Panc1 (cell line): Measurements from ENCODE around the gene PPP1R15B. TPM values are rescaled to one million over a fixed set of nuclear protein-coding genes. Genes with fewer than 3 reads are reported as not detected.

Experiments used
- ATAC-seq: fragments of 200-7000 bp; cut with Tn5 transposase; 2 replicates; pipeline ENCODE4 v1.9.1; 2020; ENCODE audit warnings: mild to moderate bottlenecking, moderate library complexity
- BruUV-seq: library from RNA; stranded (reverse); fragments of 400-500 nt; replicated peaks from 2 replicates; lab custom pipeline; 2021; lab: Mats Ljungman, UMichigan
- CTCF ChIA-PET: fragments of 300-600 bp; sonication (Branson Sonifier 250); formaldehyde crosslinking; loops from one replicate; lab custom pipeline; 2022; ENCODE audit warnings: antibody characterized with exemption; lab: Charles Lee
- POLR2A ChIA-PET: fragments of 300-600 bp; sonication (Branson Sonifier 250); formaldehyde crosslinking; loops from one replicate; lab custom pipeline; 2022; ENCODE audit warnings: antibody characterized with exemption; lab: Charles Lee
- DNase-seq: peaks from one replicate; pipeline ENCODE4 v3.0.0-alpha.2; 2010; ENCODE audit warnings: low read depth, low spot score
- H3K27ac ChIP-seq: 2 replicates; pipeline ENCODE4 v1.5.1; 2011; ENCODE audit warnings: mild to moderate bottlenecking, low read length, inconsistent platforms
- H3K27me3 ChIP-seq: fragments of 200-500 bp; sonication (Bioruptor generic); 2 replicates; pipeline ENCODE4 v1.6.0; 2014; ENCODE audit warnings: low read length, inconsistent platforms; ENCODE audit not compliant: control insufficient read depth, insufficient read depth
- H3K36me3 ChIP-seq: fragments of 200-500 bp; sonication (Bioruptor generic); 2 replicates; pipeline ENCODE4 v1.5.1; 2014; ENCODE audit warnings: inconsistent platforms, mild to moderate bottlenecking, low read length, moderate library complexity; ENCODE audit not compliant: control insufficient read depth, insufficient read depth
- H3K4me1 ChIP-seq: 2 replicates; pipeline ENCODE4 v1.5.1; 2011; ENCODE audit warnings: inconsistent platforms, mild to moderate bottlenecking, low read length, moderate library complexity; ENCODE audit not compliant: control insufficient read depth, insufficient read depth
- H3K4me3 ChIP-seq, 2 experiments: 2 replicates each; pipeline ENCODE4 v1.5.1; 2011 to 2012; ENCODE audit warnings: low read depth in 2 of 2, low read length in 2 of 2, mild to moderate bottlenecking in 2 of 2, inconsistent platforms in 1 of 2, moderate library complexity in 1 of 2
- H3K9me3 ChIP-seq: fragments of 200-500 bp; sonication (Bioruptor generic); 2 replicates; pipeline ENCODE4 v1.5.1; 2014; ENCODE audit warnings: low read depth, mild to moderate bottlenecking, inconsistent platforms, low read length, moderate library complexity; ENCODE audit not compliant: control insufficient read depth, insufficient read depth
- POLR2AphosphoS5 ChIP-seq: IDR thresholded peaks from 2 replicates; pipeline ENCODE4 v1.6.1; 2012; ENCODE audit warnings: mild to moderate bottlenecking, low read depth, low read length, moderate library complexity
- SIN3A ChIP-seq: IDR thresholded peaks from 2 replicates; pipeline ENCODE4 v1.6.1; 2012; ENCODE audit warnings: low read depth, mild to moderate bottlenecking, low read length, moderate library complexity, borderline replicate concordance; ENCODE audit not compliant: insufficient read depth
- TCF7L2 ChIP-seq: IDR thresholded peaks from 2 replicates; pipeline ENCODE4 v1.6.1; 2011; ENCODE audit warnings: mild to moderate bottlenecking, low read depth, low read length, inconsistent platforms
- in situ Hi-C: cut with HindIII; loops from 2 replicates; pipeline ENCODE4 v1.10.0; 2016; ENCODE audit warnings: low sequenced_read_pairs, low pct_unique_long_range_greater_than_20kb
- intact Hi-C: fragments of 100-400 bp; cut with micrococcal nuclease; formaldehyde crosslinking; loops from one replicate; pipeline ENCODE4 v1.10.0; 2022; ENCODE audit not compliant: unreplicated experiment
- total RNA-seq: library from RNA; stranded (reverse); gene quantifications from one replicate; pipeline ENCODE4 v1.2.1, GENCODE V29; 2021; ENCODE audit not compliant: unreplicated experiment
- TF ChIP-seq, protein P1 (sequence below): fragments of 450-650 bp; IDR thresholded peaks from 2 replicates; pipeline ENCODE4 v1.5.1; 2017; ENCODE audit warnings: mild to moderate bottlenecking
- TF ChIP-seq, protein P2 (sequence below), 2 experiments: IDR thresholded peaks; 2 replicates each; pipeline ENCODE4 v1.6.1; 2011 to 2012; ENCODE audit warnings: low read depth in 2 of 2, control low read depth in 1 of 2, low read length in 1 of 2, mild to moderate bottlenecking in 1 of 2, moderate library complexity in 1 of 2; ENCODE audit not compliant: insufficient read depth in 1 of 2

PPP1R15B gene
- total RNA-seq, 1 experiment from 2014 or later: 51.1 TPM

DNA sequence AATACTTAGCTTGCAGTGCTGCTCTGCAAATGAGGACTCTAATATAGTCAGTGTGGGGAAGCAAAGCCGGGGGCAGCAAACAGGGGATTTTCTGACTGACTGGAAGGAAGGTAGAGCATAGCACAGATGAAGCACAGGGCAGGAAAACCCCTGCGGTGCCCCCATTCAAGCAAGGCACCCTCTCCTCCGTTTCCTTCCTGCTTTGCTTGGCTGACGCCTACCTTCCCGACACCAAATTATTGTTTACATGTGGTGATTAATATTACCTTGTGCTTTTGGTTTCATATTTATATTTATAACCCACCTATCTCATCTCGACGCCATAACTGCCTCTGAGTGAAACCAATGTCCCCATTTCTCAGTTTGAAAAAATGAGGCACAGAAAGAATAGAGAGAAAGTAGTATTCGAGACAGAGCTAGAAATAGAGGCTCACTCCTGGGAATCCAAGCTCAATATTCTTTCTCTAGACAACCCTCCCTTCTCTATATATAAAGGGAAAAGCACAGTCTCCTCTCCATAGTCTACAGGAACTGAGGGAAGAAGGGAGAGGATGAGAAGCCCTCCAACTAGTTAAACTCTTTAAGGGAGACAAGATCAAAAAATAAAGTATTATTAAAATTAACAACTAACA, 41.6 kb upstream of the PPP1R15B start:
- BruUV-seq: TSS peak; percentile 83

DNA sequence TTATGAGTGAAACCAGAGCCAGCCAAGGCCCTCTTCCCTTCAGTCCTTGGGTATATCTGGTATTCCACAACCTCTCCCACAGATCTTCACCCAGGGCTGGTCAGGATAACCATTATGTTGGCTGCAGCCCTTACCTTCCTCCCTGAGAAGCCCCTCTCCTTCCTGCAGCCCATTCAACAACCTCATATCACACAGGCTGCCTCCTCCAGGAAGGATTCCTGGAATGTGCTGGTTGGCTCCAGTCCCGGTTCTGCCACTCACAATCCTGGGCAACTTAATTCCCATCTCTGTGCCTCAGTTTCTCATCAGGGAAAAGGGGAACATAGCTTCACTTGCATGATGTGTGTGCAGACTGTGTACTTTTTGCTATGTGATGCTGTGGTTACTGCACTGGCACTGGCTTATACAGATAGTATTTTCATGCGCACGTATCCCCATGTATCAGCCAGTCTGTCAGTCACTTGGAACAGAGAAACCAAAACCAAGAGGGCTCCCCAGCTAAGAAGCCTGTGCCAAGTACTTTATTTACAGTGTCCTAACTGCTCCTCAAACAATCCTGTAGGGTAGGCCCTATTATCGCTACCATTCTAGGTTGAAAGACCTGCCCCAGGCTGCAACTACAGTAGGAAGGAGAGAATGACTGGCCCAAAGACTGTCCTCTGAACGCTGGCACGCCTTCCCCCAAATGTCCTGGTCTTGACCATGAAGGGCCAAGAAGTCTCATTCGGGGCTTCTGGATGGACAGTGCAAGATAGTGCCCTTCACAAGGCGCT, 39.9 kb upstream of the PPP1R15B start:
- no peak for ATAC-seq
- Histone ChIP-seq H3K4me3 (no peak overlapping the region), H3K9me3 (no peaks in the 10 kb centered on the region), H3K27me3 (no peaks in the 10 kb centered on the region), H3K4me1 (peaks cover 3% of the 10 kb centered on the region; the same call in 1 of the 2 replicates), H3K27ac (no peak overlapping the region), H3K36me3 (no peaks in the 10 kb centered on the region)
- BruUV-seq: no TSS peak
- intact Hi-C loops: no loop called here
- TF ChIP-seq SIN3A (no peak), TCF7L2 (no peak), POLR2AphosphoS5 (no peak)
- TF ChIP-seq, protein P1, sequence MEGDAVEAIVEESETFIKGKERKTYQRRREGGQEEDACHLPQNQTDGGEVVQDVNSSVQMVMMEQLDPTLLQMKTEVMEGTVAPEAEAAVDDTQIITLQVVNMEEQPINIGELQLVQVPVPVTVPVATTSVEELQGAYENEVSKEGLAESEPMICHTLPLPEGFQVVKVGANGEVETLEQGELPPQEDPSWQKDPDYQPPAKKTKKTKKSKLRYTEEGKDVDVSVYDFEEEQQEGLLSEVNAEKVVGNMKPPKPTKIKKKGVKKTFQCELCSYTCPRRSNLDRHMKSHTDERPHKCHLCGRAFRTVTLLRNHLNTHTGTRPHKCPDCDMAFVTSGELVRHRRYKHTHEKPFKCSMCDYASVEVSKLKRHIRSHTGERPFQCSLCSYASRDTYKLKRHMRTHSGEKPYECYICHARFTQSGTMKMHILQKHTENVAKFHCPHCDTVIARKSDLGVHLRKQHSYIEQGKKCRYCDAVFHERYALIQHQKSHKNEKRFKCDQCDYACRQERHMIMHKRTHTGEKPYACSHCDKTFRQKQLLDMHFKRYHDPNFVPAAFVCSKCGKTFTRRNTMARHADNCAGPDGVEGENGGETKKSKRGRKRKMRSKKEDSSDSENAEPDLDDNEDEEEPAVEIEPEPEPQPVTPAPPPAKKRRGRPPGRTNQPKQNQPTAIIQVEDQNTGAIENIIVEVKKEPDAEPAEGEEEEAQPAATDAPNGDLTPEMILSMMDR: no peak
- TF ChIP-seq, protein P2, sequence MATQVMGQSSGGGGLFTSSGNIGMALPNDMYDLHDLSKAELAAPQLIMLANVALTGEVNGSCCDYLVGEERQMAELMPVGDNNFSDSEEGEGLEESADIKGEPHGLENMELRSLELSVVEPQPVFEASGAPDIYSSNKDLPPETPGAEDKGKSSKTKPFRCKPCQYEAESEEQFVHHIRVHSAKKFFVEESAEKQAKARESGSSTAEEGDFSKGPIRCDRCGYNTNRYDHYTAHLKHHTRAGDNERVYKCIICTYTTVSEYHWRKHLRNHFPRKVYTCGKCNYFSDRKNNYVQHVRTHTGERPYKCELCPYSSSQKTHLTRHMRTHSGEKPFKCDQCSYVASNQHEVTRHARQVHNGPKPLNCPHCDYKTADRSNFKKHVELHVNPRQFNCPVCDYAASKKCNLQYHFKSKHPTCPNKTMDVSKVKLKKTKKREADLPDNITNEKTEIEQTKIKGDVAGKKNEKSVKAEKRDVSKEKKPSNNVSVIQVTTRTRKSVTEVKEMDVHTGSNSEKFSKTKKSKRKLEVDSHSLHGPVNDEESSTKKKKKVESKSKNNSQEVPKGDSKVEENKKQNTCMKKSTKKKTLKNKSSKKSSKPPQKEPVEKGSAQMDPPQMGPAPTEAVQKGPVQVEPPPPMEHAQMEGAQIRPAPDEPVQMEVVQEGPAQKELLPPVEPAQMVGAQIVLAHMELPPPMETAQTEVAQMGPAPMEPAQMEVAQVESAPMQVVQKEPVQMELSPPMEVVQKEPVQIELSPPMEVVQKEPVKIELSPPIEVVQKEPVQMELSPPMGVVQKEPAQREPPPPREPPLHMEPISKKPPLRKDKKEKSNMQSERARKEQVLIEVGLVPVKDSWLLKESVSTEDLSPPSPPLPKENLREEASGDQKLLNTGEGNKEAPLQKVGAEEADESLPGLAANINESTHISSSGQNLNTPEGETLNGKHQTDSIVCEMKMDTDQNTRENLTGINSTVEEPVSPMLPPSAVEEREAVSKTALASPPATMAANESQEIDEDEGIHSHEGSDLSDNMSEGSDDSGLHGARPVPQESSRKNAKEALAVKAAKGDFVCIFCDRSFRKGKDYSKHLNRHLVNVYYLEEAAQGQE (IDR thresholded peaks at IDR 0.05; ENCODE audit: insufficient read depth in 1 of 2, low read depth in 2 of 2, low read length in 1 of 2): no peak
- ChIA-PET POLR2A (no interaction called here), CTCF (no interaction called here)
- in situ Hi-C loops: no loop called here
- no peak for DNase-seq

More for the DNA sequence above, 41.6 kb upstream of the PPP1R15B start:
- intact Hi-C loops: no loop called here
- ChIA-PET POLR2A (no interaction called here), CTCF (interaction anchor here (0.7 kb wide), 1 partner anchor 10 kb away, joined by 3 read pairs; no protein-coding TSS in a partner anchor)
- in situ Hi-C loops: no loop called here
- Histone ChIP-seq H3K9me3 (no peaks in the 10 kb centered on the region), H3K27ac (no peak overlapping the region), H3K4me3 (no peak overlapping the region), H3K36me3 (no peaks in the 10 kb centered on the region), H3K27me3 (no peaks in the 10 kb centered on the region), H3K4me1 (no peaks in the 10 kb centered on the region)
- TF ChIP-seq TCF7L2 (no peak), POLR2AphosphoS5 (no peak), SIN3A (no peak)
- TF ChIP-seq, protein P1: no peak
- TF ChIP-seq, protein P2 (IDR thresholded peaks at IDR 0.05; ENCODE audit: insufficient read depth in 1 of 2, low read depth in 2 of 2, low read length in 1 of 2): no peak
- ATAC-seq: no peak
- DNase-seq: no peak
